ENCODE results near the gene NUTF2. TPM values are rescaled to one million over a fixed set of nuclear protein-coding genes. Genes with fewer than 3 reads are reported as not detected.

The NUTF2 gene
- total RNA-seq, 4 donors from 2014 or later: 31.6 to 153 (median 58.4) TPM

DNA sequence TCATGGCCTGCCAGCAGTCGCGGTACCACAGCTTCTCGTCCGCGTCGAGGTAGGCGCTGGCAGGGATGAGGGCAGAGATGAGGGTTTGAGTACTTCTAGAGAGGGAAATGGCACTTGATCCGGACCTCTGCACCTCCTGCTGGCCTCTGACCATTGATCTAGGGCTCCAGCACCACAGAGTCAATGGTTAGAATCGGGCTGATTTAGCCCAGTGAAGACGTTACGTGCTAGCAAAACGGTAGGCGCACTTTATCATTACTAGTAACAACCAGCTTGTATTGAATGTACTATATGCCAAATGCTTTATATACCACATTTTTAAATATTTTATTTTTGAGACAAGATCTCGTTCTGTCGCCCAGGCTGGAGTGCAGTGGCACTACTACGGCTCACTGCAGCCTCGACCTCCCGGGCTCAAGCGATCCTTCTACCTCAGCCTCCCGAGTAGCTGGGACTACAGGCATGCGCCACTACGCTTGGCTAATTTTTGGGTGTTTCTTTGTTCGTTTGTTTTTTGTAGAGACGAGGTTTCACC is 39.5 kb upstream of the NUTF2 start:
- Histone ChIP-seq H3K36me3 (no peaks in the 10 kb centered on the region), H3K9me3 (no peaks in the 10 kb centered on the region), H3K4me3 (replicated peaks in 1 of 3) (peak overlapping the region; percentile 9 to 64 (median 20)), H3K4me1 (peaks cover 17% of the 10 kb centered on the region in 2 donors), H3K27ac (peak overlapping the region in 2 of 3 donors; percentile 56 to 58), H3K27me3 (no peaks in the 10 kb centered on the region)
- 32 to 37% methylated on average over 17 to 24 of the region's 24 CpGs for WGBS, 2 donors
- no peak for DNase-seq
- intact Hi-C loops (cut with DNase I): loop anchor here (5.0 kb wide), 1 partner anchor 35 kb away; the partner anchor contains the start of gene THAP11
- TF ChIP-seq, protein P1, sequence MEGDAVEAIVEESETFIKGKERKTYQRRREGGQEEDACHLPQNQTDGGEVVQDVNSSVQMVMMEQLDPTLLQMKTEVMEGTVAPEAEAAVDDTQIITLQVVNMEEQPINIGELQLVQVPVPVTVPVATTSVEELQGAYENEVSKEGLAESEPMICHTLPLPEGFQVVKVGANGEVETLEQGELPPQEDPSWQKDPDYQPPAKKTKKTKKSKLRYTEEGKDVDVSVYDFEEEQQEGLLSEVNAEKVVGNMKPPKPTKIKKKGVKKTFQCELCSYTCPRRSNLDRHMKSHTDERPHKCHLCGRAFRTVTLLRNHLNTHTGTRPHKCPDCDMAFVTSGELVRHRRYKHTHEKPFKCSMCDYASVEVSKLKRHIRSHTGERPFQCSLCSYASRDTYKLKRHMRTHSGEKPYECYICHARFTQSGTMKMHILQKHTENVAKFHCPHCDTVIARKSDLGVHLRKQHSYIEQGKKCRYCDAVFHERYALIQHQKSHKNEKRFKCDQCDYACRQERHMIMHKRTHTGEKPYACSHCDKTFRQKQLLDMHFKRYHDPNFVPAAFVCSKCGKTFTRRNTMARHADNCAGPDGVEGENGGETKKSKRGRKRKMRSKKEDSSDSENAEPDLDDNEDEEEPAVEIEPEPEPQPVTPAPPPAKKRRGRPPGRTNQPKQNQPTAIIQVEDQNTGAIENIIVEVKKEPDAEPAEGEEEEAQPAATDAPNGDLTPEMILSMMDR (IDR thresholded peaks at IDR 0.05): peak in 1 of 6 experiments; percentile 18
- no peak for TF ChIP-seq POLR2A (IDR thresholded peaks at IDR 0.05)

DNA sequence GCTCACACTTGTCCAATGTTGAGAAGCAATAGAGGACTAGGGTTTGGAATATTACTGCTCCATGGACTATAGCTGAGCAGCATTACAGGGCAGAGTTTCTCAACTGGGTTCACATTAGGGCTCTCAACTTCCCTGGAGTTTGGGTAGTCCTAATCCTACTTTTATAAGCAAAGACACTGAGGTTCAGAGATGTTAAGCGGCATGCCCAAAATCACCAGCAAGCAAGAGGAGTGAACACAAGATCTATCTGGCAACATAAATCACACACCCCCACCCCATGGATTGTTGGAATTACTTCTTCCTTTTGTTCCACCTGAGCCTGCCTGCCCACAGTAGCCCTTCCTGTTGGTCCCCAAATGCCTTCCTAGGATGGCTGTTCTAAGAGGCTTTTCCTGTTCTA is 34.8 kb upstream of the NUTF2 start:
- Histone ChIP-seq H3K27me3 (no peaks in the 10 kb centered on the region), H3K4me1 (peaks cover 4 to 5% of the 10 kb centered on the region in 2 donors), H3K9me3 (no peaks in the 10 kb centered on the region), H3K27ac (no peak overlapping the region), H3K36me3 (no peaks in the 10 kb centered on the region), H3K4me3 (replicated peaks in 1 of 3) (no peak overlapping the region)
- TF ChIP-seq POLR2A (IDR thresholded peaks at IDR 0.05): no peak
- TF ChIP-seq, protein P1 (IDR thresholded peaks at IDR 0.05): no peak
- DNase-seq: no peak
- intact Hi-C loops (cut with DNase I): no loop called here
- WGBS, 2 donors: 100% methylated on average over 1 of the region's 1 CpG

DNA sequence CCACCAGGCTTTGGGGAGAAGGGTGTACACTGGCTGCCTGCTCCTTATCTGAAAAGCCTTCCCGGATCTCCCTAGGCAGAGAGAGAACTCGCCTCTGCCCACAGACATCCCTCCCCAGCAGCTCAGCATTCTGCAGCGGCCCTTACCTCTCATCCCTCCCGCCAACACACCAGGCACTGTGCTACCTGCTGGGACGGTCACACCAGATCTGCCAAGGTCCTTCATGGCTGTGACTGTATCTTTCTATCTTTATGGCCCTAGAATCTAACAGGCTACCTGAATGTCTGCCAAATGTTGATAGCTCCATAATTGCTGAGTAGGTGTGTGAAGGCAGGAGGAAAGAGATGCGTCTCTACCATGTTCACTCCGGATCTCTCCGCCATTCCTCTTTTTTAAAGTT is 32.2 kb upstream of the NUTF2 start:
- 84 to 96% methylated on average over 8 of the region's 8 CpGs for WGBS, 2 donors
- intact Hi-C loops (cut with DNase I): no loop called here
- H3K27me3 ChIP-seq: no peaks in the 10 kb centered on the region

DNA sequence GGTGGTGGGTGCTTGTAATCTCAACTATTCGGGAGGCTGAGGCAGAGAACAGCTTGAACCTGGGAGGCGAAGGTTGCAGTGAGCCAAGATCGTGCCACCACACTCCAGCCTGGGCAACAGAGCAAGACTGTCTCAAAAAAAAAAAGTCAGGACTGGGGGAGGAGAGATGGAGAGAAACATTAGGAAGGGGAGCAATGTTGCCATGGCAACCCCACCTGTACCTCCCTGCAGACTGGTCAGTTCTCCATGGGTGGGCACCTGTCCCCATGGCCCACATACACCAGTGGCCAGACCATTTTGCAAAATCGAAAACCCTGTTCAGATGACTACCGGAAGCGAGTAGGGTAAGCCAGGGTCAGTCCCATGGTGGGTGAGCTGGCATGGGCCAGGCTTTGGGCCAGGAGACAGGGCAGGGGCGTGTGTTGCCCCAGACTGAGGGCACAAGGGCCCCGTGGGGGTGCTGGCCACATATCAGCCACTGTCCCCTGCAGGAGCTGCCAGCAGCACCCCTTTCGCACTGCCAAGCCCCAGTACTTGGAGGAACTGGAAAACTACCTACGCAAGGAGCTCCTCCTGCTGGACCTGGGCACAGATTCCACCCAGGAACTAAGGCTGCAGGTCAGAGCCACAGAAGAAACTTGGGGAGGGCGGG is 26.0 kb upstream of the NUTF2 start:
- WGBS, 2 donors: 95 to 96% methylated on average over 8 to 10 of the region's 11 CpGs
- Histone ChIP-seq H3K4me3 (replicated peaks in 1 of 3) (no peak overlapping the region), H3K27me3 (no peaks in the 10 kb centered on the region), H3K4me1 (no peaks in the 10 kb centered on the region), H3K36me3 (no peaks in the 10 kb centered on the region), H3K27ac (no peak overlapping the region), H3K9me3 (no peaks in the 10 kb centered on the region)
- TF ChIP-seq, protein P1 (IDR thresholded peaks at IDR 0.05): no peak
- no peak for TF ChIP-seq POLR2A (IDR thresholded peaks at IDR 0.05)
- intact Hi-C loops (cut with DNase I): no loop called here
- no peak for DNase-seq

More for the DNA sequence above, 32.2 kb upstream of the NUTF2 start:
- H3K36me3 ChIP-seq: no peaks in the 10 kb centered on the region
- no peak overlapping the region for H3K27ac ChIP-seq
- no peaks in the 10 kb centered on the region for H3K9me3 ChIP-seq
- TF ChIP-seq, protein P1 (IDR thresholded peaks at IDR 0.05): no peak
- TF ChIP-seq POLR2A (IDR thresholded peaks at IDR 0.05): no peak
- no peak overlapping the region for H3K4me3 ChIP-seq (replicated peaks in 1 of 3)
- no peak for DNase-seq
- no peaks in the 10 kb centered on the region for H3K4me1 ChIP-seq

DNA sequence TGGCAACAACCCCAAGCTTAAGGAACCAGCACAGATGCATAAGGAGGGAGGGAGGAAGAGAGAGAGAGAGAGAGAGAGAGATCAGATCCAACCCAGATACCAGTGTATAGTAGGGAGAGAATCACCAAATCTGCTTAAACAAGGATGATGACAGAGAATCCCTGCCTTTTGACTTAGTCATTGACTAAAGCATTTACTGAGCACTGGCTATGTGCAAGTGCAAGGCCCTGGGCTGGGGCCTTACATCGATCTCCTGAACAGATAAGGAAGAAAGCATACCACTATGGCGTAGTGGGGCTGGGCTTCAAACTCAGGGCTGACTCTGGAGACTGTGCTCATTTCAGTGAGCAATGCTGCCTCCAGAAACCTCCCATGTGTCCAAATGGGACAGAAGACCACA is 24.2 kb upstream of the NUTF2 start:
- no peak for TF ChIP-seq POLR2A (IDR thresholded peaks at IDR 0.05)
- TF ChIP-seq, protein P1 (IDR thresholded peaks at IDR 0.05): no peak
- no peak overlapping the region for H3K4me3 ChIP-seq (replicated peaks in 1 of 3)
- no peaks in the 10 kb centered on the region for H3K27me3 ChIP-seq
- no peaks in the 10 kb centered on the region for H3K36me3 ChIP-seq
- 85 to 96% methylated on average over 2 of the region's 2 CpGs for WGBS, 2 donors
- no peak for DNase-seq
- intact Hi-C loops (cut with DNase I): no loop called here
- no peaks in the 10 kb centered on the region for H3K4me1 ChIP-seq
- H3K27ac ChIP-seq: no peak overlapping the region
- no peaks in the 10 kb centered on the region for H3K9me3 ChIP-seq

Measured in thyroid gland (tissue), 4 donors.